ENCODE measurements around the gene C1orf232. TPM values are rescaled to one million over a fixed set of nuclear protein-coding genes. Genes with fewer than 3 reads are reported as not detected.

The C1orf232 gene
- total and polyA plus RNA-seq, 9 of the 15 experiments (the other 6 are each of a cell fraction or from before 2014, with no cell fraction given), result not detected

- Histone ChIP-seq H3K9me1 (ENCODE audit: control insufficient read depth, insufficient read depth, low read length) (no peaks in the 10 kb centered on the region), H3K27ac (ENCODE audit: extremely low read depth, low read depth, low read length) (peak overlapping the region; percentile 80), H4K20me1 (replicated peaks; ENCODE audit: control insufficient read depth, insufficient read depth, low read length) (no peaks in the 10 kb centered on the region), H3K9ac (ENCODE audit: insufficient read depth in 1 of 2, low read depth in 2 of 2, low read length in 2 of 2) (peak overlapping the region; percentile 78 to 95), H3K4me1 (replicated peaks in 1 of 2; ENCODE audit: control insufficient read depth in 2 of 2, insufficient read depth in 2 of 2, low read length in 2 of 2) (peaks cover 29 to 58% of the 10 kb centered on the region in 2 experiments), H3K4me2 (ENCODE audit: insufficient read depth, low read length) (peak overlapping the region; percentile 87), H3K4me3 (peak overlapping the region; percentile 43), H3K9me3 (replicated peaks; ENCODE audit: control insufficient read depth, insufficient read depth, low read depth, low read length) (no peaks in the 10 kb centered on the region), H3K36me3 (ENCODE audit: control insufficient read depth, insufficient read depth, low read length) (no peaks in the 10 kb centered on the region), H3K79me2 (ENCODE audit: control insufficient read depth, insufficient read depth, low read length) (no peaks in the 10 kb centered on the region; the same call in 2 of the 3 replicates), H2AFZ (ENCODE audit: low read depth, low read length) (peak overlapping the region; percentile 99), H3K27me3 (ENCODE audit: control insufficient read depth in 2 of 2, insufficient read depth in 2 of 2, low read length in 2 of 2) (no peaks in the 10 kb centered on the region)
- in situ Hi-C loops (cut with MboI) (no loop called here), intact Hi-C loops (cut with micrococcal nuclease) (loop anchor here (1.0 to 2.0 kb wide), 2 partner anchors 56 to 125 kb away; no protein-coding TSS in a partner anchor)
- CTCF ChIA-PET (ENCODE audit: low intra/inter-chr PET ratio), result interaction anchor here (0.6 to 2.6 kb wide), 9 partner anchors 17 to 1230 kb away, joined by 3 to 26 read pairs (median 4); no protein-coding TSS in a partner anchor
- TSS peak; percentile 83 for BruUV-seq (replicated peaks)
- peak; percentile 89 to 95 (median 92) for DNase-seq (ENCODE audit: extremely low read depth in 1 of 4, low spot score in 3 of 4)
- peak; percentile 86 for ATAC-seq
- POLR2A ChIA-PET, result interaction anchor here (0.5 to 1.8 kb wide), 13 partner anchors 12 to 1407 kb away, joined by 3 to 5 read pairs (median 3); partner anchors contain the start of genes CRYBG2 and PDIK1L
- 3% methylated on average over 70 of the region's 98 CpGs for WGBS (ENCODE audit: insufficient coverage, low coverage, missing lambda C conversion rate)
- FAIRE-seq, result no peak
- no peak for TF ChIP-seq GTF2F1 (IDR thresholded peaks at IDR 0.05; ENCODE audit: low read depth, low read length)
- no peak for TF ChIP-seq NUFIP1 (IDR thresholded peaks at IDR 0.05; ENCODE audit: partially characterized antibody)
- TF ChIP-seq HES1 (IDR thresholded peaks at IDR 0.05; ENCODE audit: low read depth), result no peak
- TF ChIP-seq ZNF217 (CRISPR knock-in tag; IDR thresholded peaks at IDR 0.05), result no peak
- no peak for TF ChIP-seq ZBTB5 (IDR thresholded peaks at IDR 0.05)
- TF ChIP-seq PHB2 (IDR thresholded peaks at IDR 0.05; ENCODE audit: low read depth), result no peak
- no peak for TF ChIP-seq ZNF354B (CRISPR knock-in tag; IDR thresholded peaks at IDR 0.05)
- no peak for TF ChIP-seq LARP7 (IDR thresholded peaks at IDR 0.05)
- TF ChIP-seq SP1 (CRISPR knock-in tag; IDR thresholded peaks at IDR 0.05), result peak; percentile 79
- TF ChIP-seq ZNF655 (CRISPR knock-in tag; IDR thresholded peaks at IDR 0.05), result no peak
- no peak for TF ChIP-seq CEBPZ (IDR thresholded peaks at IDR 0.05; ENCODE audit: borderline replicate concordance, low read depth, low read length)
- TF ChIP-seq HMG20B (CRISPR knock-in tag; IDR thresholded peaks at IDR 0.05), result no peak
- no peak for TF ChIP-seq TFAM (CRISPR knock-in tag; conservative IDR thresholded peaks at IDR 0.05)
- no peak for TF ChIP-seq ZKSCAN8 (CRISPR knock-in tag; IDR thresholded peaks at IDR 0.05)
These were observed 7.1 kb downstream of the C1orf232 start for GRCh38 chr1:26161415-26162219.
